AG08395 (cell line): Measurements from ENCODE around the gene IFFO2.
A peak's percentile ranks its signal among the peaks of the same experiment; 100 is the strongest.

Experiments
- DNase-seq: peaks from one replicate; pipeline ENCODE4 v3.0.0; 2012; ENCODE audit warnings: mixed read lengths, low spot score

Gene IFFO2

DNA sequence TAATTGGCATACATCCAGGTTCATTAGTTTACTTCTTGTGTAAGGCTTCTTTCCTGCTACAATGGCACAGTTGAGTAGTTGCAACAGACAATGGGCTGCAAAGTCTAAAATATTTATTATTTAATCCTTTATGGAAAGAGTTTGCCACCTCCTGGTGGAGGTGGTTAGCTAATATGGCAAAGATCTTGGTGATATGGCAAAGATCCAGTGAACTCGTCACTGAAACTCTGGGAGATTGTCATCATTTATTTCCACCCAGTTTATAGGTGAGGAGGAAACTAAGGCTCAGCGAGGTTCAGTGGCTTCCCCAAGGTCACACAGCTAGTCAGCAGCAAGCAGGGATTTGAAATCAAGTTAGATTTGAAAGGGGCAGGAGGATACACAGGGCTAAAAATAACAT lies 16.1 kb upstream of the IFFO2 start:
- no peak for DNase-seq

GRCh38 chr1:18970762-18971161 lies 14.3 kb upstream of the IFFO2 start:
- no peak for DNase-seq

GRCh38 chr1:18970358-18970757 lies 13.9 kb upstream of the IFFO2 start:
- no peak for DNase-seq

- DNase-seq = no peak
Measured at GRCh38 chr1:18967066-18967690, 10.7 kb upstream of the IFFO2 start.

DNA sequence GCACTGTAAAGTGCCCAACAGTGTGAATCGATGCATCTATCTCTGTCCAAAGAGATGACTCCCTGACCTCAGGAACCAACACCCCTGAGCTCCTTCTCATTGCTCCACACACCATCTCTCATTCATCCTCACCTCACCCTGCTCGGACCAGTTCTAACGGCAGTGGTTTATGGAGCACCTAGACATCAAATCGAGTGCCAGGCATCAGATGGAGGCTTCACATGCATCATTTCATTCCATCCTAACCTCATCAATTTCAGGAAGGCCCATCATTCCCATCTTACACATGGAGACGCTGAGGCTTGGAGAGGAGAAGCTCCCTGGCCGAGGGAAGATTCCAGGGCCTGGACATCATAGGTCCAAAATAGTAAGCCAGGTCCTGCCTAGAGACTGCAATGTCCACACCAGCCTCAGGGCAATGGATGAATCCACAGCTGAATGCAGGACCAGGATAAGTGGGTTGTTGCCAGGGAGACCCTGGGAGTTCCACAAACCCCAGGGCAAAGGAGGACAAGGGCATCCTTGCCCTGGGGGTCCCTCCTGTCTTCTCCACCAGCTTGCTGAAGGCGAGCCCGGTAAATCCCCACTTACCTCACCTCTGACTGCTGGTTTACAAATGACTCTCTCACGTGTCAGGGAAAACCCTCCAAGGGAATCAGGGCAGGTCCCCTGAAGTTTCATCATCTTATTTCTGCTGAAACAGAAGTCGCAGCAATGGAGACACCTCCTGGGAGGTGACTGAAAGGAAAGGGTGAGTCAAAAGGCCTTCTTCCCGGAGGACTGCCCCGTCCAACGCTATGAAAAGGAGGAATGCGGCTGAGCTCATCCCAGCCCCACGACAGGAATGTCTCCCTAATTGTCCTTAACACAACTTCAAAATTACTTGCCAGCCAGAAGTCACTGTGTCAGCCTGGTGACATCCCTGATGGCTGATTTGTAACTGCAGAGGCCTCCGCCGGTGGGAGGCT lies 9.0 kb upstream of the IFFO2 start:
- peak; percentile 83 for DNase-seq

- no peak for DNase-seq
Measured at GRCh38 chr1:18963968-18964367, 7.5 kb upstream of the IFFO2 start.

DNA sequence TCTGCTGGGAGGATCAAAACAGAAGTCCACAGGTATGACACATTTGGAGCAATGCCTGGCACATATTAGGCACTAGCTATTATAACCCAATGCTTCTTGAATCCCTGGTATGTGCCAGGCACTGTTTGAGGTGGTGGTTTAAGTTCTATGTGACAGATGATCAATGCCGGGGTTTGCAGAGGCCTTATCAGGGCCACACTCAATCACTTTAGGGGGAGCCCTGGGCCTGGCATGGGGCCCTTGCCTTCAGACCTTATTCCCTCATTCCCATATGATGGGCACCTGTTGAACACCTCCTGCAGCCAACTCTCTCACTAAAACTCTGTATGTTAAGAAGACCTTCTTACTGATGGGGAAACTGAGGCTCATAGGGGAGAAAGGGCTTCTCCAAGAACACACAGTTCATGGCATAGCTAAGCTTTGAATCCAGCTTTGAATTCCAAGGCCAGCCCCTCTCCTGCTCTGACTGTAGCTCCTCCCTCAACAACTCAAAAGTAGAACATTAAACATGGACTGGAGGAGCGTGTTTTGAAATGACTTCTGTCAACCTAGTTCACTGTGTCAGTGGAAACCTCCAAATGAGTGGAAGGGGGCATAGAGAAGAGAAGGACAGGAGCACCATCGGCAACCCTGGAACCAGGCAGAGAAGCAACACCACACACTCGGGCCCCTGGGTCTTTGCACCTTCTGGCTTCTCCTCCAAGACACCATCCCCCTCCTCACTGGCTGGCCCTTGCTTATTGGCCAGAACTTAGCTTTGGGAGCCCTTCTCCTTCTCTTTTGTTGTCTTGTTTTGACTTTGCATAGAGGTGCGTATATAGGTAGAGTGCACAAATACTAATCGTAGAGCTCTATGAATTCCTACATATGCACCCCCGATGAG lies 6.6 kb upstream of the IFFO2 start:
- no peak for DNase-seq

- DNase-seq = peak; percentile 79
Measured at GRCh38 chr1:18962121-18962721, 5.7 kb upstream of the IFFO2 start.

DNA sequence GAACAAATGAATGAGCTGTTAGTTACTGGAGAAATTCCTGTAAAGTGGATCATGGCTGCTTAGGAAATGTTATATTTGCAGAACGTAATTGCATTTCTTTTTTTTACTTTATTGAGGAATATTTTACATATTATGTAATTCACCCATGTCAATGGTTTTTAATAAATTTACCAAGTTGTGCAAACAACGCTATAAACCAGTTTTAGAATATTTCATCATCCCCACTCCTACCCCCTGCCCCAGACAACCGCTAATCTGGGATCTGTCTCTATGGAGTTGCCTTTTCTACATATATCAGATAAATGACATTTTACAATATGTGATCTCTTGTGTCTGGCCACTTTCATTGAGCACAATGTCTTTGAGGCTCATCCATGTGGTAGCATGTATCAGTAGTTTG lies 4.3 kb upstream of the IFFO2 start:
- no peak for DNase-seq

DNA sequence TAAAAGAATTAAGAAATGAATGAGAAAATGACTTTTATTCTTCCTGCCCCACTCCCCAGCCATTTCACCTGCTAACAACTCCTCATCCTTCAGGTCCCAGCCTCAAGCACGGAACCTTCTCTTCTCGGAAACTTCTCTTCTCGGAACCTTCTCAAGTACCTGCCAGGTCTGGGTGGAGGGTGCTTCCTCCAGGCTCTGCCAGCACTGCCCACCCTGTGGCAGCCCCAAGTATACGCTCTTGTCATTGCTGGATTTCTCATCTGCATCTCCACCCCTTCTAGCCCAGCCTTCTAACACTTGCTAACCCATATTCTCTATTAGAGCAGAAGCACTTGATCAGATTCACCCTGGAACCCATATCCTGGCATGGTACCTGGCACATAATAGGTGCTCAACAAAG lies 3.9 kb upstream of the IFFO2 start:
- no peak for DNase-seq

- no peak for DNase-seq
Measured at GRCh38 chr1:18959591-18959990, 3.1 kb upstream of the IFFO2 start.

GRCh38 chr1:18957532-18958300 lies 1.2 kb upstream of the IFFO2 start:
- no peak for DNase-seq

DNA sequence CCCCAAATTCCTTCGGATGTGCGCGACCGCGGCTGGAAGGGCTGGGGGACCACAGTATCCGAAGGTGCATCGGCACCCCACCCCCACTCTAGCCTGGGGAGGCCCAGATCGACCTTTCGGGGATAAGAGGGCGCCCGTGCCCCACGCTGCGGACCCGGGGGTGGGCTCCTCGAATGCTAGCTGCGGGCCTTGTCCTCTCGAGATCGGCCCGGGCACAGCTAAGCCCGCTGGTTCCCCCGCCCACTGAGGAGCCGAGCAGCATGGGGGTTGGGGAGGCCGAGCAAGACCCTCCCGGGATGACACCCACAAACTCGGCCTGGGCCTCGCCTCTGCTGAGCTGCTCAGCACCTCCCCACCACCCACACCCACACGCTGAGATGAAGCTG lies 653 bp upstream of the IFFO2 start:
- DNase-seq = no peak

- DNase-seq = no peak
Measured at GRCh38 chr1:18955441-18956192, 859 bp downstream of the IFFO2 start.

GRCh38 chr1:18955131-18955440 lies 1.4 kb downstream of the IFFO2 start:
- no peak for DNase-seq

DNA sequence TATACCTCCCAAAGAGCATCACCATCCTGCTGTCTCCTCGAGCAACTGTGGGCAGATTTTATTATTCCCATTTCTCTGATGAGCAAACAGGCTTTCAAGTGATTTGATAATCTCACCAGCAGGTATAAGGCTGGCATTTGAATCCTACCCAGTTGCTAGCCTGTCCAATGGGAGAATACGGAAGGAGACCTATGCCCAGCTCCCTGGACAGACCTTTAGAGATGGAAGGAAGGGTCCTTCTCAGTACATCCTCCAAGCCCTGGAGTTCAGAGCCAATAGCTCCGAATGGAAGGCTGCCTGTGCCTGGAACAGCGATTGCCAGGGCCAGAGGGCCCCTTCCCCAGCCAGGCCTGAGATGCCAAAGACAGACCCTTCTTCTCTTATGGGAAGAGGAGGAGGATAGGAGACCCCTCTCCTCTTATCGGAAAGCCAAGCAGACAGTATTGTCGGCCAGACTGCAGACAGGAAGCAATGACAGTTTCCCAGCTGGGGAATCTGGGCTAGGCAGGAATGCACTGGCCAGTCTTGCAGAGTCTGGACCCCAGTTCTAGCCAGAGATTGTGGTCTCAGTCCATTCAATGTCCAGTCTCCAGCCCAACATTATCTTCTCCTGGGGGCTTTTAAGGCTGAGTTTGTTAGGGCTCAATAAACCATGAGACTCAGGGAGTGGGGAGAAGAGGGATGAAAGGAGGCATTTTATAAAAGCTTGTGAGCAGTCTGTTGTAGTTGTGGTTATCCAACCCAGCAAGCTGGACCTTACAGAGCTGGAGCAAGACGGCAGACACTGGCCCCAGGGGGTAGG lies 2.0 kb downstream of the IFFO2 start:
- DNase-seq = no peak

DNA sequence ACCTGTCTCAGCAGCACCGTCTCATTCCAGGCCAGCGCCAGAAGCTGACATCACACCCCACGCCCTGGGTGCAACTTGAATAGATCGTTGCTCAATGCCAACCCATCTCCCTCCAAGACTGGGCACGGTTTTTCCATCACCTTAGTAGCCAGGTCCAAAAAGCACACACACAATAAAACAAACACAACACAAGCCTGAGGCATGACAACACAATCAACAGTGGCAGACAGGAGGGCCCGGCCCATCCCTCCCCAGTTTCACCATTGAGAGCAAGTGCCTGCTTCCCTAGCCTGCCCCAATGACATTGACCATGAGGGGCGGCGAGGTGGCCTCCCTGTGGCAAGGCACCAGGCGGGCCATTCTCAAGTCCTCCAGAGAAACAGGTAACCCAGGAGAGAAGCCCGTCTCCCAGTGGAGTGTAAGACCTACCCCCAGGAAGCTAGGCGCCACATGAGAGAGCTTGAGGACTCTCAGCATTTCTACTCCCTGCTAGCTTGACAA lies 2.7 kb downstream of the IFFO2 start:
- DNase-seq = no peak

DNA sequence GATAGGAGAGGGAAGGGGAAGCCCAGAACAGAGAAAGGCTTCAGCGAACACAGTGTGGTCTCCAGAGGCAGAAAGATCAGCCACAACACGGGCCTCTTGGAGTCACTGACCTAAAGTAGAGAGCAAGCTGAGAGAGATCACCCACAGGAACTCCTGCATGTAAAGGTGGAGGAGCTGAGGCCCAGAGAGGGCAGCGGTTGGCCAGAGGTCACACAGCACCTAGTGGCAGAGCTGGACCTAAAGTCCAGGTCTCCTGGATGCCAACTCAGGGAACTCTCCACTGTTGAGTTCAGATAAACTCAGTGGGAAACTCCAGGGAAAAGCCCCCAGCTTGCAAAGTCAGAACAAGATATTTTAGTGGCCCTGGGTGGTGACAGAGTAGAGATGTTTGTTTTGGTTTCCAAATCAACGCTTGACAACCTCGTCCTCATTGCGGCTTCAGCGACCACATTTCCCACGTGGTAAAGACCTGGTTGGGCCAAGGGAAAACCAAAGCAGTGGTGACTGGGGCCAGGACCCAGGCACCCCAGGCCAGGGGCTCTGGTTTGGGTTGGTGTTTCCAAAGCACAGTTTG lies 4.6 kb downstream of the IFFO2 start:
- no peak for DNase-seq

DNA sequence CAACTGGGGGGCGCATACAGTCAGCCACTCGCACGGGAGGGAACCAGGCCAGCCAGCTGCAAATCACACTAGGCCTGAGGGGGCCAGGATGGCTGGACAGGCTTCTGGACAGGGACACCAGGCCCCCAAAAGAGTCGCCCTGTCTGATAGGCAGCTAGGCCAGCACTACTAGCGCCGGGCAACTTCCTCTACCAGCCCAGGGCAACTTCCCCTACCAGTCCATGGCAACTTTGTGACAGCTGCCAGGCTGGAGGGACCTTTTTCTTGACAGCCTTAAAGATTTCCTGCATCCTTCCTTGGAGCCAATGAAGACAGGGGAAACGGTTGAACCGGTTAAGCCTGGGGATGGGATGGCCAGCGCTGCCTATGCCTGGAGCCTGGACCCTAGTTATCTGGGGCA lies 5.1 kb downstream of the IFFO2 start:
- no peak for DNase-seq
